Liver (tissue), 9 donors: ENCODE measurements around the gene PIK3R5. TPM values are rescaled to one million over a fixed set of nuclear protein-coding genes. Genes with fewer than 3 reads are reported as not detected.

ENCODE experiments used
- DNase-seq: peaks from one replicate; pipeline ENCODE4 v3.0.0-alpha.2; 2017; ENCODE audit warnings: low spot score
- H3K27ac ChIP-seq, 2 donors: one replicate each; pipeline ENCODE4 v1.7.0; 2013; ENCODE audit warnings: inconsistent platforms in 2 of 2, low read length in 2 of 2, control low read depth in 1 of 2, low read depth in 1 of 2, mild to moderate bottlenecking in 1 of 2
- H3K27me3 ChIP-seq, 4 donors: one replicate each; pipeline versions ENCODE4 v1.6.1 to v1.7.0; 2013; ENCODE audit warnings: low read length in 3 of 4, inconsistent platforms in 1 of 4, mild to moderate bottlenecking in 1 of 4, moderate library complexity in 1 of 4; ENCODE audit not compliant: control insufficient read depth in 4 of 4, insufficient read depth in 4 of 4
- H3K36me3 ChIP-seq, 4 donors: one replicate each; pipeline versions ENCODE4 v1.6.1 to v1.7.0; 2013; ENCODE audit warnings: low read length in 3 of 4, mild to moderate bottlenecking in 3 of 4, low read depth in 1 of 4, moderate library complexity in 1 of 4; ENCODE audit not compliant: control insufficient read depth in 4 of 4, insufficient read depth in 3 of 4
- H3K4me1 ChIP-seq, 4 donors: one replicate each; pipeline versions ENCODE4 v1.6.1 to v1.7.0; 2013; ENCODE audit warnings: low read length in 3 of 4, mild to moderate bottlenecking in 3 of 4, moderate library complexity in 1 of 4; ENCODE audit not compliant: control insufficient read depth in 4 of 4, insufficient read depth in 4 of 4
- H3K4me3 ChIP-seq, 3 donors: one replicate each; pipeline versions ENCODE4 v1.6.1 to v1.7.0; 2013; ENCODE audit warnings: low read length in 3 of 3, control low read depth in 1 of 3, low read depth in 1 of 3, mild to moderate bottlenecking in 1 of 3
- H3K9ac ChIP-seq, 2 donors: one replicate each; pipeline ENCODE4 v1.7.0; 2013; ENCODE audit warnings: low read length in 2 of 2, mild to moderate bottlenecking in 2 of 2, moderate library complexity in 2 of 2, control low read depth in 1 of 2, low read depth in 1 of 2
- H3K9me3 ChIP-seq, 4 donors: one replicate each; pipeline versions ENCODE4 v1.6.1 to v1.7.0; 2013; ENCODE audit warnings: low read length in 3 of 4; ENCODE audit not compliant: control insufficient read depth in 4 of 4
- EGR1 ChIP-seq, 2 donors: IDR thresholded peaks; 2 replicates each; pipeline ENCODE4 v1.6.1; 2016 to 2018; ENCODE audit warnings: antibody characterized with exemption in 2 of 2, low read depth in 2 of 2
- FOXA1 ChIP-seq: IDR thresholded peaks from 2 replicates; pipeline ENCODE4 v1.6.1; 2016; ENCODE audit warnings: antibody characterized with exemption
- HNF4A ChIP-seq, 2 donors: conservative IDR thresholded peaks; 2 replicates each; pipeline ENCODE4 v1.6.1; 2016; ENCODE audit warnings: antibody characterized with exemption in 2 of 2, mild to moderate bottlenecking in 2 of 2
- HNF4G ChIP-seq: IDR thresholded peaks from 2 replicates; pipeline ENCODE4 v1.6.1; 2016; ENCODE audit warnings: antibody characterized with exemption
- JUND ChIP-seq, 2 donors: IDR thresholded peaks; 2 replicates each; pipeline ENCODE4 v1.6.1; 2016; ENCODE audit warnings: antibody characterized with exemption in 2 of 2
- MAX ChIP-seq: IDR thresholded peaks from 2 replicates; pipeline ENCODE4 v1.6.1; 2016; ENCODE audit warnings: antibody characterized with exemption
- RAD21 ChIP-seq, 2 donors: IDR thresholded peaks; 2 replicates each; pipeline ENCODE4 v1.6.1; 2016; ENCODE audit warnings: antibody characterized with exemption in 2 of 2, mild to moderate bottlenecking in 2 of 2
- REST ChIP-seq: IDR thresholded peaks from 2 replicates; pipeline ENCODE4 v1.6.1; 2016; ENCODE audit warnings: antibody characterized with exemption, mild to moderate bottlenecking
- SP1 ChIP-seq: IDR thresholded peaks from 2 replicates; pipeline ENCODE4 v1.6.1; 2018; ENCODE audit warnings: antibody characterized with exemption, mild to moderate bottlenecking
- ZBTB33 ChIP-seq: IDR thresholded peaks from 2 replicates; pipeline ENCODE4 v1.6.1; 2016; ENCODE audit warnings: antibody characterized with exemption
- WGBS: extraction: QIAGEN DNeasy Blood & Tissue Kit; methylation state at CpG from one replicate; pipeline ENCODE4 v1.1.7; 2013; 5-methylcytosine and 5-hydroxymethylcytosine counted together
- polyA plus RNA-seq, 2 donors: library from polyadenylated mRNA; stranded (reverse) in 1 of 2; unstranded in 1 of 2; fragments of 200-250 nt in 1 of 2; fragments of >200 nt in 1 of 2; fragmentation: Nextera tagmentation in 1 of 2; extraction: Ambion mirVana in 1 of 2; gene quantifications; one replicate each; pipeline versions ENCODE4 v1.2.1 to v1.2.3, GENCODE V29; 2013 to 2015
- total RNA-seq, 2 donors: library from RNA; depleted of rRNA; stranded (reverse); fragments of >200 nt; gene quantifications; one replicate each; pipeline ENCODE4 v1.2.3, GENCODE V29; 2014
- donor health status: healthy.
- donor health status: healthy.
- donor health status: healthy.
- donor health status: healthy.
- donor health status: healthy.

PIK3R5 gene
- total and polyA plus RNA-seq, 4 donors: 0.93 to 7.8 (median 2.6) TPM

GRCh38 chr17:8949061-8949661 lies 16.3 kb downstream of the PIK3R5 start:
- Histone ChIP-seq H3K4me3 (no peak overlapping the region), H3K27ac (no peak overlapping the region), H3K9ac (no peak overlapping the region), H3K27me3 (no peaks in the 10 kb centered on the region), H3K4me1 (no peaks in the 10 kb centered on the region), H3K36me3 (no peaks in the 10 kb centered on the region), H3K9me3 (no peaks in the 10 kb centered on the region)
- DNase-seq: no peak
- WGBS: 75% methylated on average over 9 of the region's 9 CpGs
- TF ChIP-seq ZBTB33 (no peak), HNF4G (no peak), FOXA1 (no peak), SP1 (no peak), REST (no peak)

GRCh38 chr17:8948462-8948861 lies 17.0 kb downstream of the PIK3R5 start:
- Histone ChIP-seq H3K4me3 (no peak overlapping the region), H3K27me3 (no peaks in the 10 kb centered on the region), H3K36me3 (no peaks in the 10 kb centered on the region), H3K9ac (no peak overlapping the region), H3K27ac (no peak overlapping the region), H3K4me1 (no peaks in the 10 kb centered on the region), H3K9me3 (no peaks in the 10 kb centered on the region)
- WGBS: 88% methylated on average over 7 of the region's 7 CpGs
- no peak for TF ChIP-seq SP1
- no peak for TF ChIP-seq MAX
- no peak for DNase-seq

- no peaks in the 10 kb centered on the region for H3K4me1 ChIP-seq
- WGBS: 87% methylated on average over 7 of the region's 7 CpGs
- H3K36me3 ChIP-seq: no peaks in the 10 kb centered on the region
Observed at GRCh38 chr17:8947201-8947600, 18.3 kb downstream of the PIK3R5 start.

More at GRCh38 chr17:8947201-8947600, 18.3 kb downstream of the PIK3R5 start:
- no peak overlapping the region for H3K27ac ChIP-seq
- no peak overlapping the region for H3K4me3 ChIP-seq
- no peak for DNase-seq
- no peaks in the 10 kb centered on the region for H3K27me3 ChIP-seq
- H3K9ac ChIP-seq: no peak overlapping the region
- TF ChIP-seq SP1: no peak
- no peak for TF ChIP-seq EGR1 (IDR thresholded peaks at IDR 0.05; ENCODE audit: low read depth in 2 of 2)
- TF ChIP-seq JUND (IDR thresholded peaks at IDR 0.05): no peak
- TF ChIP-seq RAD21 (IDR thresholded peaks at IDR 0.05): no peak
- TF ChIP-seq HNF4A (conservative IDR thresholded peaks at IDR 0.05): no peak
- no peak for TF ChIP-seq MAX
- H3K9me3 ChIP-seq: no peaks in the 10 kb centered on the region
